ENCODE measurements around the gene FADS3. TPM values are rescaled to one million over a fixed set of nuclear protein-coding genes. Genes with fewer than 3 reads are reported as not detected.
A peak's percentile ranks its signal among the peaks of the same experiment; 100 is the strongest.

The FADS3 gene
- total RNA-seq, 1 experiment from 2014 or later = 65.8 TPM

- H3K9me3 ChIP-seq (ENCODE audit: control insufficient read depth in 1 of 2, insufficient read depth in 1 of 2, low read depth in 1 of 2, low read length in 2 of 2) = no peaks in the 10 kb centered on the region
- H3K27me3 ChIP-seq (ENCODE audit: insufficient read depth, low read length) = no peaks in the 10 kb centered on the region
- intact Hi-C loops (cut with micrococcal nuclease) = no loop called here
- ChIA-PET CTCF (interaction anchor here (0.7 to 6.1 kb wide), 5 partner anchors 72 to 233 kb away, joined by 3 to 35 read pairs (median 5); no protein-coding TSS in a partner anchor), POLR2A (interaction anchor here (0.7 to 1.0 kb wide), 4 partner anchors 23 to 1803 kb away, joined by 3 to 5 read pairs (median 4); no protein-coding TSS in a partner anchor), RAD21 (ENCODE audit: low non-redundant PET in 1 of 2, low total read pairs in 2 of 2, uncharacterized antibody in 2 of 2, unreplicated experiment in 2 of 2) (interaction anchor here in 1 of 2 experiments (0.6 kb wide), 1 partner anchor 15 kb away, joined by 4 read pairs; no protein-coding TSS in a partner anchor)
- H3K27ac ChIP-seq (ENCODE audit: low read depth, low read length) = no peak overlapping the region
- H3K36me3 ChIP-seq (ENCODE audit: control insufficient read depth in 1 of 2, insufficient read depth in 2 of 2, low read length in 2 of 2) = no peaks in the 10 kb centered on the region; a peak in 1 of 4 replicates
- no peak overlapping the region for H2AFZ ChIP-seq (ENCODE audit: low read depth, low read length, poor library complexity, severe bottlenecking)
- H3K4me3 ChIP-seq (replicated peaks in 1 of 2; ENCODE audit: low read depth in 1 of 2, low read length in 2 of 2) = no peak overlapping the region
- no peaks in the 10 kb centered on the region for H3K79me2 ChIP-seq (ENCODE audit: insufficient read depth, low read length)
- no peak for TF ChIP-seq MAX (IDR thresholded peaks at IDR 0.05)
- TF ChIP-seq SRF (IDR thresholded peaks at IDR 0.05; ENCODE audit: low read depth) = no peak
- no peak for TF ChIP-seq ZNF274 (IDR thresholded peaks at IDR 0.05; ENCODE audit: low read depth, low read length)
- no peak for TF ChIP-seq FOSL1 (IDR thresholded peaks at IDR 0.05; ENCODE audit: low read depth)
- TF ChIP-seq REST (IDR thresholded peaks at IDR 0.05; ENCODE audit: low read depth) = no peak
- TF ChIP-seq JUND (IDR thresholded peaks at IDR 0.05) = no peak
- TF ChIP-seq CTCF (IDR thresholded peaks at IDR 0.05 in 2 of 3, conservative IDR thresholded peaks at IDR 0.05 in 1 of 3; ENCODE audit: borderline replicate concordance in 1 of 3, insufficient read depth in 1 of 3, low read depth in 2 of 3, low read length in 2 of 3) = no peak
- TF ChIP-seq SIN3A (IDR thresholded peaks at IDR 0.05; ENCODE audit: low read depth) = no peak
- TF ChIP-seq ELF1 (IDR thresholded peaks at IDR 0.05; ENCODE audit: borderline replicate concordance, low read depth) = no peak
- TF ChIP-seq CEBPB (IDR thresholded peaks at IDR 0.05; ENCODE audit: low read depth) = no peak
- no peak for TF ChIP-seq ZFX (IDR thresholded peaks at IDR 0.05)
- H3K9me2 ChIP-seq (ENCODE audit: insufficient read depth) = no peaks in the 10 kb centered on the region
- H4K20me1 ChIP-seq (ENCODE audit: insufficient read depth) = no peaks in the 10 kb centered on the region
- H3K4me2 ChIP-seq (ENCODE audit: low read length) = peak overlapping the region; percentile 9; the same call in 1 of the 2 replicates
- ATAC-seq = no peak
- no peak for DNase-seq (ENCODE audit: low read depth, low spot score)
- peaks cover 9 to 20% of the 10 kb centered on the region in 2 experiments for H3K4me1 ChIP-seq (ENCODE audit: control insufficient read depth in 1 of 2, insufficient read depth in 2 of 2, low read length in 2 of 2)
- BruUV-seq (replicated peaks) = no TSS peak
- H3K9ac ChIP-seq (ENCODE audit: low read length) = no peak overlapping the region
Measured at GRCh38 chr11:61874853-61875252, 16.5 kb downstream of the FADS3 start.

Measured in HCT116 (cell line).